ENCODE results near the gene ALKBH6. TPM values are rescaled to one million over a fixed set of nuclear protein-coding genes. Genes with fewer than 3 reads are reported as not detected.

ALKBH6 gene
- total and polyA plus RNA-seq, 9 of the 15 experiments (the other 6 are each of a cell fraction or from before 2014, with no cell fraction given), result 0.67 to 62.0 (median 34.5) TPM

- TF ChIP-seq, protein P1, sequence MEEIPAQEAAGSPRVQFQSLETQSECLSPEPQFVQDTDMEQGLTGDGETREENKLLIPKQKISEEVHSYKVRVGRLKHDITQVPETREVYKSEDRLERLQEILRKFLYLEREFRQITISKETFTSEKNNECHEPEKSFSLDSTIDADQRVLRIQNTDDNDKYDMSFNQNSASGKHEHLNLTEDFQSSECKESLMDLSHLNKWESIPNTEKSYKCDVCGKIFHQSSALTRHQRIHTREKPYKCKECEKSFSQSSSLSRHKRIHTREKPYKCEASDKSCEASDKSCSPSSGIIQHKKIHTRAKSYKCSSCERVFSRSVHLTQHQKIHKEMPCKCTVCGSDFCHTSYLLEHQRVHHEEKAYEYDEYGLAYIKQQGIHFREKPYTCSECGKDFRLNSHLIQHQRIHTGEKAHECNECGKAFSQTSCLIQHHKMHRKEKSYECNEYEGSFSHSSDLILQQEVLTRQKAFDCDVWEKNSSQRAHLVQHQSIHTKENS (CRISPR knock-in tag; IDR thresholded peaks at IDR 0.05), result no peak
- TF ChIP-seq POLR3G (IDR thresholded peaks at IDR 0.05; ENCODE audit: extremely low read depth, insufficient read length, insufficient replicate concordance), result no peak
- TF ChIP-seq CC2D1A (IDR thresholded peaks at IDR 0.05), result no peak
- TF ChIP-seq CCNT2 (IDR thresholded peaks at IDR 0.05; ENCODE audit: borderline replicate concordance, extremely low read depth, insufficient read length, low read depth, low read length), result no peak
- TF ChIP-seq RNF2 (IDR thresholded peaks at IDR 0.05), result peak; percentile 49
- TF ChIP-seq TFAM (CRISPR knock-in tag; conservative IDR thresholded peaks at IDR 0.05), result no peak
- TF ChIP-seq, protein P2, sequence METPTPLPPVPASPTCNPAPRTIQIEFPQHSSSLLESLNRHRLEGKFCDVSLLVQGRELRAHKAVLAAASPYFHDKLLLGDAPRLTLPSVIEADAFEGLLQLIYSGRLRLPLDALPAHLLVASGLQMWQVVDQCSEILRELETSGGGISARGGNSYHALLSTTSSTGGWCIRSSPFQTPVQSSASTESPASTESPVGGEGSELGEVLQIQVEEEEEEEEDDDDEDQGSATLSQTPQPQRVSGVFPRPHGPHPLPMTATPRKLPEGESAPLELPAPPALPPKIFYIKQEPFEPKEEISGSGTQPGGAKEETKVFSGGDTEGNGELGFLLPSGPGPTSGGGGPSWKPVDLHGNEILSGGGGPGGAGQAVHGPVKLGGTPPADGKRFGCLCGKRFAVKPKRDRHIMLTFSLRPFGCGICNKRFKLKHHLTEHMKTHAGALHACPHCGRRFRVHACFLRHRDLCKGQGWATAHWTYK (CRISPR knock-in tag; IDR thresholded peaks at IDR 0.05), result no peak
- TF ChIP-seq RFX5 (IDR thresholded peaks at IDR 0.05; ENCODE audit: low read depth, low read length), result no peak
- TF ChIP-seq PREB (CRISPR knock-in tag; IDR thresholded peaks at IDR 0.05), result no peak
- TF ChIP-seq HMGXB4 (CRISPR knock-in tag; IDR thresholded peaks at IDR 0.05), result 0 out of 2 replicates have a peak, but pooled peaks have one; percentile 68
- no peak for TF ChIP-seq PTRF (tag; IDR thresholded peaks at IDR 0.05)
- TF ChIP-seq ZNF121 (CRISPR knock-in tag; conservative IDR thresholded peaks at IDR 0.05), result no peak
- no peak for TF ChIP-seq ZNF146 (CRISPR knock-in tag; IDR thresholded peaks at IDR 0.05; ENCODE audit: unreplicated experiment)
- TF ChIP-seq, protein P3, sequence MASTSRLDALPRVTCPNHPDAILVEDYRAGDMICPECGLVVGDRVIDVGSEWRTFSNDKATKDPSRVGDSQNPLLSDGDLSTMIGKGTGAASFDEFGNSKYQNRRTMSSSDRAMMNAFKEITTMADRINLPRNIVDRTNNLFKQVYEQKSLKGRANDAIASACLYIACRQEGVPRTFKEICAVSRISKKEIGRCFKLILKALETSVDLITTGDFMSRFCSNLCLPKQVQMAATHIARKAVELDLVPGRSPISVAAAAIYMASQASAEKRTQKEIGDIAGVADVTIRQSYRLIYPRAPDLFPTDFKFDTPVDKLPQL (IDR thresholded peaks at IDR 0.05; ENCODE audit: extremely low read depth, insufficient read length), result no peak
- TF ChIP-seq GATAD2A (IDR thresholded peaks at IDR 0.05), result no peak
- TF ChIP-seq ZBTB8A (IDR thresholded peaks at IDR 0.05; ENCODE audit: partially characterized antibody), result no peak
These were observed 41.0 kb upstream of the ALKBH6 start, which contains the start of gene WDR62 (continued) for GRCh38 chr19:36054733-36055686.

All from K562 (cell line).